ENCODE measurements around the gene TMBIM4.

TMBIM4 gene

GRCh38 chr12:66130267-66131066, 39.3 kb downstream of the TMBIM4 start, which contains the start of gene LLPH:
TSS of gene LLPH (minus strand) at chr12:66130750. CDS start at chr12:66129106, 1,644 bp downstream.
- peaks cover 7% of the 10 kb centered on the region for H3K36me3 ChIP-seq (ENCODE audit: control insufficient read depth, insufficient read depth, low read length)
- H3K9me3 ChIP-seq (ENCODE audit: control insufficient read depth, low read length), result no peaks in the 10 kb centered on the region
- H3K9ac ChIP-seq (ENCODE audit: low read length), result peak within 1 kb of the TSS; percentile 92
- no peaks in the 10 kb centered on the region for H3K4me1 ChIP-seq (ENCODE audit: control insufficient read depth, insufficient read depth, low read length)
- H3K27me3 ChIP-seq (ENCODE audit: control insufficient read depth, insufficient read depth, low read length), result no peaks in the 10 kb centered on the region
- peak within 1 kb of the TSS; percentile 85 for H3K4me3 ChIP-seq (ENCODE audit: low read length)

DNA sequence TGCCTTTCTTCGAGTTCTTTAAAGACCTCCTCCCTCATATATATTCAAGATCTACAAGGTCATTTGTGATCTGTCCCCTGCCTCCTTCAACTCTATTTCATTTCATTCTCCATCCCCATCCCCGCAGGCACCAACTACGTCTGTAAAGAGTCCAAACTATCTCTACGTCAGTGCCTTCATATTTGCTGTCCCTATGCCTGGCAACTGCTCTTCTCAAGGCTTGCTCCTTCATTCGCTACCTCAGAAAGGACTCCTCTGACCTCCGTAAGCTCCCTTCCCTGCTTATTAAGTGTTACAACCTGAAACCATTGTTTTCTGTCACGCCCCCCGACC, 39.9 kb downstream of the TMBIM4 start:
- H3K9me3 ChIP-seq (ENCODE audit: control insufficient read depth, low read length), result no peaks in the 10 kb centered on the region
- peaks cover 8% of the 10 kb centered on the region for H3K36me3 ChIP-seq (ENCODE audit: control insufficient read depth, insufficient read depth, low read length)
- no peaks in the 10 kb centered on the region for H3K4me1 ChIP-seq (ENCODE audit: control insufficient read depth, insufficient read depth, low read length)
- H3K9ac ChIP-seq (ENCODE audit: low read length), result peak overlapping the region; percentile 92
- H3K27me3 ChIP-seq (ENCODE audit: control insufficient read depth, insufficient read depth, low read length), result no peaks in the 10 kb centered on the region
- peak overlapping the region; percentile 85 for H3K4me3 ChIP-seq (ENCODE audit: low read length)

- peaks cover 10% of the 10 kb centered on the region for H3K36me3 ChIP-seq (ENCODE audit: control insufficient read depth, insufficient read depth, low read length)
- H3K27me3 ChIP-seq (ENCODE audit: control insufficient read depth, insufficient read depth, low read length), result no peaks in the 10 kb centered on the region
- no peak overlapping the region for H3K4me3 ChIP-seq (ENCODE audit: low read length)
- H3K9me3 ChIP-seq (ENCODE audit: control insufficient read depth, low read length), result no peaks in the 10 kb centered on the region
- no peak overlapping the region for H3K9ac ChIP-seq (ENCODE audit: low read length)
- no peaks in the 10 kb centered on the region for H3K4me1 ChIP-seq (ENCODE audit: control insufficient read depth, insufficient read depth, low read length)
Measured at GRCh38 chr12:66127650-66128049, 42.1 kb downstream of the TMBIM4 start.

GRCh38 chr12:66120477-66120876, 49.3 kb downstream of the TMBIM4 start:
- H3K9me3 ChIP-seq (ENCODE audit: control insufficient read depth, low read length), result no peaks in the 10 kb centered on the region
- H3K27me3 ChIP-seq (ENCODE audit: control insufficient read depth, insufficient read depth, low read length), result no peaks in the 10 kb centered on the region
- H3K4me3 ChIP-seq (ENCODE audit: low read length), result no peak overlapping the region
- no peak overlapping the region for H3K9ac ChIP-seq (ENCODE audit: low read length)
- peaks cover 6% of the 10 kb centered on the region for H3K36me3 ChIP-seq (ENCODE audit: control insufficient read depth, insufficient read depth, low read length)
- H3K4me1 ChIP-seq (ENCODE audit: control insufficient read depth, insufficient read depth, low read length), result no peaks in the 10 kb centered on the region

GRCh38 chr12:66119870-66120241, 49.9 kb downstream of the TMBIM4 start:
- Histone ChIP-seq H3K36me3 (ENCODE audit: control insufficient read depth, insufficient read depth, low read length) (peaks cover 5% of the 10 kb centered on the region), H3K4me3 (ENCODE audit: low read length) (no peak overlapping the region), H3K27me3 (ENCODE audit: control insufficient read depth, insufficient read depth, low read length) (no peaks in the 10 kb centered on the region), H3K4me1 (ENCODE audit: control insufficient read depth, insufficient read depth, low read length) (no peaks in the 10 kb centered on the region), H3K9ac (ENCODE audit: low read length) (no peak overlapping the region), H3K9me3 (ENCODE audit: control insufficient read depth, low read length) (no peaks in the 10 kb centered on the region)

- no peaks in the 10 kb centered on the region for H3K27me3 ChIP-seq (ENCODE audit: control insufficient read depth, insufficient read depth, low read length)
- peaks cover 3% of the 10 kb centered on the region for H3K36me3 ChIP-seq (ENCODE audit: control insufficient read depth, insufficient read depth, low read length)
- no peaks in the 10 kb centered on the region for H3K4me1 ChIP-seq (ENCODE audit: control insufficient read depth, insufficient read depth, low read length)
- no peak overlapping the region for H3K4me3 ChIP-seq (ENCODE audit: low read length)
- no peaks in the 10 kb centered on the region for H3K9me3 ChIP-seq (ENCODE audit: control insufficient read depth, low read length)
- H3K9ac ChIP-seq (ENCODE audit: low read length), result no peak overlapping the region
Measured at GRCh38 chr12:66119229-66119869, 50.4 kb downstream of the TMBIM4 start.

DNA sequence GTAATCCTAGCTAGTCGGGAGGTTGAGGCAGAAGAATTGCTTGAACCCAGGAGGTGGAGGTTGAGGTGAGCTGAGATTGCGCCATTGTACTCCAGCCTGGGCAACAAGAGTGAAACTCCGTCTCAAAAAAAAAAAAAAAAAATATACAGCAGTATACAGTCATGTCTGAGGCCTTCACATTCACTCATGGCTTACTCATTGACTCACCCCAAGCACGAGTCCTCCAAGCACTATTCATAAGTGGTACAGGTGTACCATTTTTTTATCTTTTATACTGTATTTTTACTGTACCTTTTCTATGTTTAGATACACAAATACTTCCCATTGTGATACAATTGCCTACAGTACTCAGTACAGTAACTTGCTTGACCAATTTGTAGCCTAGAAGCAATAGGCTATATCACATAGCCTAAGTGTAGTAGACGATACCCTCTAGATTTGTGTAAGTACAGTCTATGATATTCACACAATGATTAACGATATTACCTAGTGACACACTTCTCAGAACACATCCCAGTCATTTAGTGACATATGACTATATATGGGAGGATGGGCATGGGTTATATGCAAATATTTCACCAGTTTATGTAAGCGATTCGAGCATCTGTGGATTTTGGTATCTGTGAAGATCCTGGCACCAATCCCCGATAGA, 51.4 kb downstream of the TMBIM4 start:
- H3K4me1 ChIP-seq (ENCODE audit: control insufficient read depth, insufficient read depth, low read length), result no peaks in the 10 kb centered on the region
- H3K9me3 ChIP-seq (ENCODE audit: control insufficient read depth, low read length), result no peaks in the 10 kb centered on the region
- no peak overlapping the region for H3K4me3 ChIP-seq (ENCODE audit: low read length)

GRCh38 chr12:66117242-66117641, 52.6 kb downstream of the TMBIM4 start:
- no peaks in the 10 kb centered on the region for H3K27me3 ChIP-seq (ENCODE audit: control insufficient read depth, insufficient read depth, low read length)
- no peak overlapping the region for H3K4me3 ChIP-seq (ENCODE audit: low read length)
- no peaks in the 10 kb centered on the region for H3K4me1 ChIP-seq (ENCODE audit: control insufficient read depth, insufficient read depth, low read length)
- H3K36me3 ChIP-seq (ENCODE audit: control insufficient read depth, insufficient read depth, low read length), result peaks cover under 1% of the 10 kb centered on the region
- no peaks in the 10 kb centered on the region for H3K9me3 ChIP-seq (ENCODE audit: control insufficient read depth, low read length)
- no peak overlapping the region for H3K9ac ChIP-seq (ENCODE audit: low read length)

More for the DNA sequence above, 51.4 kb downstream of the TMBIM4 start:
- Histone ChIP-seq H3K27me3 (ENCODE audit: control insufficient read depth, insufficient read depth, low read length) (no peaks in the 10 kb centered on the region), H3K36me3 (ENCODE audit: control insufficient read depth, insufficient read depth, low read length) (peaks cover 3% of the 10 kb centered on the region), H3K9ac (ENCODE audit: low read length) (no peak overlapping the region)

DNA sequence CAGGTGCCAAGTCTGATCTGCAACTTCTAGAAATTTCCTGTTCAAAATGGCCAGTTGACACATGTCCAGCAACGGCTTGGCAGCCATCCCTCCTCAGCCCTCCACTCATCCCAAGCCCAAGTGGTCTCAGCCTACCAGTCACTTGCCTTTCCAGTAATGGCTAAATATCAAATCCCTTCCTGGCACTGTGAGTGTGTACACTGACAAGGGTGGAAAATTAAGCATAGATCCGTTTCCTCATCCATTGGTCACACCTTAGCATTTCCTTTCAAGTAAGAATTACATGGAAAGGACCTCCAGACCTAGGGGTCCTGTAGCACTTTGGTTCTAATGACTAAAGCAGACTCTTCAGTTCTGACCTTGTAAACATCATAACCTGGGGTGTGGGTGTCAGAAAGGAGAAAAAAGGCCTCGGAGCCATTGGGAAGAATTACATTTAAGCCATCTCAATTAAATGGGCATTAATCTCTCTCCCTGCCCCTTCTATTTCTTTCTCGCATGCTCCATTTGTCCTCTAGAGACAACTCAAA, 54.7 kb downstream of the TMBIM4 start:
- H3K27me3 ChIP-seq (ENCODE audit: control insufficient read depth, insufficient read depth, low read length), result no peaks in the 10 kb centered on the region

GRCh38 chr12:66113471-66113870, 56.3 kb downstream of the TMBIM4 start:
- H3K27me3 ChIP-seq (ENCODE audit: control insufficient read depth, insufficient read depth, low read length), result no peaks in the 10 kb centered on the region
- H3K36me3 ChIP-seq (ENCODE audit: control insufficient read depth, insufficient read depth, low read length), result no peaks in the 10 kb centered on the region
- no peak overlapping the region for H3K9ac ChIP-seq (ENCODE audit: low read length)
- H3K4me1 ChIP-seq (ENCODE audit: control insufficient read depth, insufficient read depth, low read length), result no peaks in the 10 kb centered on the region
- no peaks in the 10 kb centered on the region for H3K9me3 ChIP-seq (ENCODE audit: control insufficient read depth, low read length)
- no peak overlapping the region for H3K4me3 ChIP-seq (ENCODE audit: low read length)

More for the DNA sequence above, 54.7 kb downstream of the TMBIM4 start:
- Histone ChIP-seq H3K36me3 (ENCODE audit: control insufficient read depth, insufficient read depth, low read length) (no peaks in the 10 kb centered on the region), H3K4me3 (ENCODE audit: low read length) (no peak overlapping the region), H3K4me1 (ENCODE audit: control insufficient read depth, insufficient read depth, low read length) (no peaks in the 10 kb centered on the region), H3K9ac (ENCODE audit: low read length) (no peak overlapping the region), H3K9me3 (ENCODE audit: control insufficient read depth, low read length) (no peaks in the 10 kb centered on the region)

DNA sequence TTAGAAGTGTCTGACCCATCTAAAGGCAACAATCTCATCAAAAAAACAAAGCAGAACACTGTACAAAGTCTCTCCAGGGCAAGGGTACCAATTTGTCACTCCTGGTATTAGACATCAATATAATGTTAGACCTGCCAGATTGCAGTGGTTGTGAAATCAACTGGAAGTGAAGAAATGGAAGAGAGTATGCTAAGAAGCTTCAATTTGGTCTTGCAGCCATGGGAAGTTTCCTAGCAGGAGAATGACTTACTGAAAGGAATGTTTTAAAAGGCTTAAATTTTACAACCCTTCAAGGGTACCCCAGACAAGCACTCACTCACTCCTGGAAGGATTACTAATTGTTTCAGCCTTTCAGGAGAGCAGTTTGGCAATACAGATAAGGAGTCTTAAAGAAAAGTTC, 58.2 kb downstream of the TMBIM4 start:
- Histone ChIP-seq H3K4me3 (ENCODE audit: low read length) (no peak overlapping the region), H3K27me3 (ENCODE audit: control insufficient read depth, insufficient read depth, low read length) (no peaks in the 10 kb centered on the region), H3K9ac (ENCODE audit: low read length) (no peak overlapping the region), H3K9me3 (ENCODE audit: control insufficient read depth, low read length) (no peaks in the 10 kb centered on the region), H3K4me1 (ENCODE audit: control insufficient read depth, insufficient read depth, low read length) (peaks cover 6% of the 10 kb centered on the region), H3K36me3 (ENCODE audit: control insufficient read depth, insufficient read depth, low read length) (no peaks in the 10 kb centered on the region)

DNA sequence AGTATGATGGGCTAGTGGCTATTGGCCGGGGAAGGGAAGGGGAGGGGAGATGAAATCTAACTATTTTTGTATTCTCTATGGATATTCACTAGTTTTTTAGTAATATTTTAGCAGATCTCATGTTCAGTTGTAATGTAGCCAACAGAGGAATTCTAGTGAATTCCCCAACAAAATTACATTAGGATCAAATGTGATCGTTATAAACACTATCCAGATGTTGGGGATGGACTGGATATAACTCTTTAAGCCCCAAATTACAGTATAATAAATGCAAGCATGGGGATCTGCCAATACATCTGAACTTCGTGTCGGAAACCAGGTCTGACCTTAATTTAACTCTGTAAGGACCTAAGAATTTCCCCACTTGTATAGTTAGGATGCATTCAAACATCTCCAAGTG, 60.7 kb downstream of the TMBIM4 start:
- H3K9ac ChIP-seq (ENCODE audit: low read length), result no peak overlapping the region
- peaks cover 6% of the 10 kb centered on the region for H3K4me1 ChIP-seq (ENCODE audit: control insufficient read depth, insufficient read depth, low read length)
- no peaks in the 10 kb centered on the region for H3K9me3 ChIP-seq (ENCODE audit: control insufficient read depth, low read length)
- H3K4me3 ChIP-seq (ENCODE audit: low read length), result no peak overlapping the region
- no peaks in the 10 kb centered on the region for H3K27me3 ChIP-seq (ENCODE audit: control insufficient read depth, insufficient read depth, low read length)
- H3K36me3 ChIP-seq (ENCODE audit: control insufficient read depth, insufficient read depth, low read length), result no peaks in the 10 kb centered on the region

All from mucosa of stomach (tissue), 1 donor.